Hepatocyte (in vitro differentiated cells): ENCODE results near the gene VWA1.

Experiments
- CTCF ChIP-seq: fragments of 200-600 bp; sonication (generic); IDR thresholded peaks from 2 replicates; pipeline ENCODE4 v1.5.1; 2016; ENCODE audit warnings: antibody characterized with exemption, mild to moderate bottlenecking; ENCODE audit not compliant: poor library complexity
- EZH2 ChIP-seq: fragments of 200-600 bp; sonication (generic); IDR thresholded peaks from 2 replicates; pipeline ENCODE4 v1.6.1; 2016; ENCODE audit warnings: antibody characterized with exemption, mild to moderate bottlenecking, borderline replicate concordance
- EZH2phosphoT487 ChIP-seq: fragments of 200-600 bp; sonication (generic); IDR thresholded peaks from one replicate; pipeline ENCODE4 v1.6.1; 2018; ENCODE audit warnings: antibody characterized with exemption, mild to moderate bottlenecking, low read depth, moderate library complexity; ENCODE audit not compliant: unreplicated experiment, severe bottlenecking

DNA sequence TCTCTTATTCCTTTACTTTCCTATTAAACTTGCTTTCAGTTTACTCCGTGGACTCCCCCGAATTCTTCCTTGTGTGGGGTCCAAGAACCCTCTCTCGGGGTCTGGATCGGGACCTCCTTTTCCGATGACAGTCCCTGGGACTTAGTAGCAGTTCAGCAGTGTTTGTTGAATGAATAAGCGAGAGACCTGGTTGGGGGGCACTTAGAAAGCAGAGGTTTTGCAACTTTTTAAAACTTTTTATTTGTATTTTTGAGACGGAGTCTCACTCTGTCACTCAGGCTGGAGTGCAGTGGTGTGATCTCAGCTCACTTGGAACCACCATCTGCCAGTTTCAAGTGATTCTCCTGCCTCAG, 12.3 kb upstream of the VWA1 start:
- TF ChIP-seq EZH2: no peak
- TF ChIP-seq CTCF: no peak
- TF ChIP-seq EZH2phosphoT487: no peak
